H1 (cell line): Measurements from ENCODE around the gene XAF1. TPM values are rescaled to one million over a fixed set of nuclear protein-coding genes. Genes with fewer than 3 reads are reported as not detected.

Experiments
- CTCF ChIA-PET: fragments of 300-600 bp; sonication (Branson Sonifier 250); formaldehyde crosslinking; loops from one replicate; lab custom pipeline; 2021; ENCODE audit not compliant: partially characterized antibody; lab: Charles Lee
- POLR2A ChIA-PET: fragments of 300-600 bp; sonication (Branson Sonifier 250); formaldehyde crosslinking; loops from one replicate; lab custom pipeline; 2021; ENCODE audit warnings: inconsistent platforms; ENCODE audit not compliant: partially characterized antibody; lab: Charles Lee
- DNase-seq, 2 experiments: peaks; one replicate each; pipeline versions ENCODE4 v3.0.0 to v3.0.0-alpha.2; 2010 to 2022; ENCODE audit warnings: low spot score in 2 of 2, low read depth in 1 of 2, mixed read lengths in 1 of 2
- FAIRE-seq: peaks from 2 replicates; lab custom pipeline; 2011; peaks lifted over from hg19 to GRCh38; lab: Jason Lieb, UNC
- H2AFZ ChIP-seq: 2 replicates; pipeline ENCODE4 v1.8.1; 2012; ENCODE audit warnings: low read length, inconsistent platforms
- H2AK5ac ChIP-seq: 2 replicates; pipeline ENCODE4 v1.6.1; 2013; ENCODE audit warnings: low read depth, low read length
- H2BK120ac ChIP-seq: replicated peaks from 2 replicates; pipeline ENCODE3; 2013; ENCODE audit warnings: low read depth, low read length, inconsistent platforms
- H2BK12ac ChIP-seq: 2 replicates; pipeline ENCODE4 v1.6.1; 2013; ENCODE audit warnings: low read depth, low read length
- H2BK15ac ChIP-seq: 2 replicates; pipeline ENCODE4 v1.6.1; 2013; ENCODE audit warnings: low read length
- H2BK20ac ChIP-seq: 2 replicates; pipeline ENCODE4 v1.6.1; 2013; ENCODE audit warnings: low read length
- H2BK5ac ChIP-seq: 2 replicates; pipeline ENCODE4 v1.6.1; 2013; ENCODE audit warnings: low read depth, low read length
- H3K14ac ChIP-seq: 2 replicates; pipeline ENCODE4 v1.6.1; 2013; ENCODE audit warnings: inconsistent platforms; ENCODE audit not compliant: insufficient read length
- H3K18ac ChIP-seq: 2 replicates; pipeline ENCODE4 v1.6.1; 2013; ENCODE audit warnings: low read length; ENCODE audit errors: extremely low read depth
- H3K23ac ChIP-seq: 2 replicates; pipeline ENCODE4 v1.6.1; 2013; ENCODE audit warnings: inconsistent platforms; ENCODE audit not compliant: insufficient read length
- H3K23me2 ChIP-seq: 2 replicates; pipeline ENCODE4 v1.6.1; 2013; ENCODE audit warnings: low read depth, low read length
- H3K27ac ChIP-seq: 2 replicates; pipeline ENCODE4 v1.6.1; 2011; ENCODE audit warnings: low read depth, low read length, inconsistent platforms
- H3K27me3 ChIP-seq, 4 experiments: replicated peaks in 1 of 4; 1 replicate in 1 of 4; 2 replicates in 3 of 4; pipeline versions ENCODE4 v1.6.1 to v1.8.1; 2011 to 2013; ENCODE audit warnings: low read length in 3 of 4, mild to moderate bottlenecking in 3 of 4, inconsistent platforms in 2 of 4, mixed read lengths in 2 of 4, moderate library complexity in 1 of 4; ENCODE audit not compliant: control insufficient read depth in 3 of 4, insufficient read depth in 3 of 4; ENCODE audit errors: extremely low read depth in 1 of 4
- H3K36me3 ChIP-seq, 4 experiments: 2 replicates each; pipeline versions ENCODE4 v1.6.1 to v1.8.1; 2011 to 2013; ENCODE audit warnings: mild to moderate bottlenecking in 4 of 4, low read length in 3 of 4, moderate library complexity in 2 of 4, control low read depth in 1 of 4, inconsistent platforms in 1 of 4; ENCODE audit not compliant: insufficient read depth in 4 of 4, control insufficient read depth in 2 of 4
- H3K4ac ChIP-seq: replicated peaks from 2 replicates; pipeline ENCODE3; 2013; ENCODE audit warnings: low read length, low read depth, mixed read lengths, inconsistent platforms; ENCODE audit not compliant: insufficient read length
- H3K4me1 ChIP-seq, 4 experiments: replicated peaks in 1 of 4; 1 replicate in 1 of 4; 2 replicates in 3 of 4; pipeline versions ENCODE4 v1.6.1 to v1.8.1; 2011 to 2013; ENCODE audit warnings: low read length in 3 of 4, inconsistent platforms in 2 of 4, mixed read lengths in 1 of 4; ENCODE audit not compliant: insufficient read depth in 4 of 4, control insufficient read depth in 3 of 4
- H3K4me2 ChIP-seq, 2 experiments: 2 replicates each; pipeline versions ENCODE4 v1.6.1 to v1.8.1; 2011 to 2013; ENCODE audit warnings: low read depth in 2 of 2, low read length in 2 of 2, control low read depth in 1 of 2, inconsistent platforms in 1 of 2, mild to moderate bottlenecking in 1 of 2; ENCODE audit not compliant: insufficient read depth in 1 of 2
- H3K4me3 ChIP-seq, 4 experiments: fragments of 200-600, 300-600 bp in 1 of 4; sonication (generic), shearing (Covaris generic), sonication (Bioruptor Twin) in 1 of 4; 2 replicates each; pipeline versions ENCODE4 v1.5.1 to v1.8.1; 2011 to 2016; ENCODE audit warnings: low read length in 4 of 4, low read depth in 3 of 4, control low read depth in 2 of 4, inconsistent platforms in 2 of 4, mild to moderate bottlenecking in 2 of 4, mixed read lengths in 1 of 4, moderate library complexity in 1 of 4; ENCODE audit not compliant: insufficient read depth in 2 of 4; ENCODE audit errors: extremely low read depth in 1 of 4
- H3K56ac ChIP-seq: replicated peaks from 2 replicates; pipeline ENCODE3; 2013; ENCODE audit warnings: low read depth, mild to moderate bottlenecking, mixed read lengths, low read length, inconsistent platforms; ENCODE audit not compliant: insufficient read length
- H3K79me1 ChIP-seq: 2 replicates; pipeline ENCODE4 v1.6.1; 2013; ENCODE audit warnings: low read depth, low read length, control low read depth
- H3K79me2 ChIP-seq, 2 experiments: 2 replicates each; pipeline versions ENCODE4 v1.6.1 to v1.8.1; 2012 to 2013; ENCODE audit warnings: low read length in 2 of 2, mild to moderate bottlenecking in 2 of 2, inconsistent platforms in 1 of 2; ENCODE audit not compliant: insufficient read depth in 2 of 2, control insufficient read depth in 1 of 2
- H3K9ac ChIP-seq, 4 experiments: replicated peaks in 1 of 4; 1 replicate in 1 of 4; 2 replicates in 3 of 4; pipeline versions ENCODE4 v1.6.1 to v1.8.1; 2011 to 2013; ENCODE audit warnings: low read depth in 3 of 4, low read length in 3 of 4, control low read depth in 2 of 4, mild to moderate bottlenecking in 2 of 4, moderate library complexity in 2 of 4, inconsistent platforms in 1 of 4; ENCODE audit errors: extremely low read depth in 1 of 4
- H3K9me3 ChIP-seq, 2 experiments: 2 replicates each; pipeline versions ENCODE4 v1.6.1 to v1.8.1; 2012 to 2013; ENCODE audit warnings: mild to moderate bottlenecking in 2 of 2, moderate library complexity in 2 of 2, control low read depth in 1 of 2, inconsistent platforms in 1 of 2, low read depth in 1 of 2, low read length in 1 of 2, mixed read lengths in 1 of 2; ENCODE audit not compliant: insufficient read depth in 2 of 2
- H4K20me1 ChIP-seq, 2 experiments: replicated peaks in 1 of 2; 2 replicates each; pipeline versions ENCODE3 to v1.8.1; 2011 to 2013; ENCODE audit warnings: inconsistent platforms in 2 of 2, low read length in 2 of 2, mild to moderate bottlenecking in 1 of 2; ENCODE audit not compliant: insufficient read depth in 2 of 2, control insufficient read depth in 1 of 2
- H4K5ac ChIP-seq: 2 replicates; pipeline ENCODE4 v1.6.1; 2013; ENCODE audit warnings: low read length, low read depth, mixed read lengths, inconsistent platforms; ENCODE audit not compliant: insufficient read length
- H4K8ac ChIP-seq: 2 replicates; pipeline ENCODE4 v1.8.0; 2013; ENCODE audit warnings: mild to moderate bottlenecking, moderate library complexity, low read length, inconsistent platforms; ENCODE audit not compliant: insufficient read depth; ENCODE audit errors: extremely low read depth
- H4K91ac ChIP-seq: replicated peaks from 2 replicates; pipeline ENCODE3; 2013; ENCODE audit warnings: low read length, mixed read lengths, inconsistent platforms; ENCODE audit not compliant: insufficient read length
- ATF3 ChIP-seq: IDR thresholded peaks from 2 replicates; pipeline ENCODE4 v1.6.1; 2011; ENCODE audit warnings: low read depth, mild to moderate bottlenecking, low read length; ENCODE audit not compliant: insufficient read depth
- CHD1 ChIP-seq: IDR thresholded peaks from 2 replicates; pipeline ENCODE4 v1.6.1; 2012; ENCODE audit warnings: low read depth, low read length, improper control_type of control experiment
- CTBP2 ChIP-seq: IDR thresholded peaks from 2 replicates; pipeline ENCODE4 v1.7.0; 2011; ENCODE audit warnings: borderline replicate concordance, mild to moderate bottlenecking, moderate library complexity, mixed read lengths, low read length; ENCODE audit not compliant: insufficient read depth, insufficient read length
- E2F6 ChIP-seq: IDR thresholded peaks from 2 replicates; pipeline ENCODE4 v1.6.1; 2012; ENCODE audit warnings: inconsistent platforms
- FOSL1 ChIP-seq: IDR thresholded peaks from 2 replicates; pipeline ENCODE4 v1.6.1; 2011; ENCODE audit warnings: mild to moderate bottlenecking, low read depth, low read length, moderate library complexity; ENCODE audit not compliant: insufficient read depth
- KDM1A ChIP-seq: fragments of 200-600, 300-600 bp; sonication (generic); IDR thresholded peaks from 2 replicates; pipeline ENCODE4 v1.7.1; 2016; ENCODE audit warnings: mild to moderate bottlenecking, low read length, borderline replicate concordance
- PHF8 ChIP-seq: fragments of 200-600 bp; sonication (generic); conservative IDR thresholded peaks from 2 replicates; pipeline ENCODE4 v1.7.1; 2012; ENCODE audit warnings: low read depth, mild to moderate bottlenecking, inconsistent platforms, low read length, moderate library complexity
- RXRA ChIP-seq: IDR thresholded peaks from 2 replicates; pipeline ENCODE4 v1.6.1; 2011; ENCODE audit warnings: low read depth, mild to moderate bottlenecking, low read length, moderate library complexity; ENCODE audit not compliant: insufficient read depth
- SUZ12 ChIP-seq: fragments of 200-600 bp; sonication (generic); IDR thresholded peaks from 2 replicates; pipeline ENCODE4 v1.6.1; 2012; ENCODE audit warnings: mild to moderate bottlenecking, inconsistent platforms, low read length, moderate library complexity, mixed read lengths
- ZNF274 ChIP-seq: IDR thresholded peaks from 2 replicates; pipeline ENCODE4 v1.7.0; 2012; ENCODE audit warnings: low read length, borderline replicate concordance; ENCODE audit errors: extremely low read depth
- WGBS, 2 experiments: shearing (Covaris generic) in 1 of 2; methylation state at CpG; one replicate each; pipeline versions ENCODE4 v1.1.6 to v1.1.7; 2013 to 2015; ENCODE audit warnings: low lambda C conversion rate in 2 of 2, mixed read lengths in 2 of 2, inconsistent platforms in 1 of 2, low coverage in 1 of 2, missing lambda C conversion rate in 1 of 2; ENCODE audit not compliant: insufficient replicate concordance in 2 of 2, insufficient coverage in 1 of 2, insufficient read length in 1 of 2; ENCODE audit errors: extremely low coverage in 1 of 2, missing lambda C conversion rate in 1 of 2; 5-methylcytosine and 5-hydroxymethylcytosine counted together
- polyA plus RNA-seq, 7 experiments: library from polyadenylated mRNA; depleted of rRNA in 3 of 7; stranded (reverse) in 5 of 7; unstranded in 2 of 7; fragments of >200 nt in 5 of 7; fragments of 200-250 nt in 2 of 7; gene quantifications; 1 replicate in 5 of 7; 2 replicates in 1 of 7; 4 replicates in 1 of 7; pipeline versions ENCODE4 v1.2.1 to v1.2.3, GENCODE V29; 2011 to 2013; ENCODE audit warnings: missing spikeins in 2 of 7, mixed read lengths in 2 of 7
- total RNA-seq: library from RNA; stranded (reverse); fragmentation: NEBNext Ultra II Directional; extraction: Animal tissue kit (Norgen Biotek cat#: 25700); gene quantifications from 2 replicates; pipeline ENCODE4 v1.2.1, GENCODE V29; 2021
- TF ChIP-seq, protein P1 (sequence below): IDR thresholded peaks from 2 replicates; pipeline ENCODE4 v1.6.1; 2011; ENCODE audit warnings: low read length, improper control_type of control experiment

Gene XAF1
- total and polyA plus RNA-seq, 2 of the 8 experiments (the other 6 are each of a cell fraction or from before 2014, with no cell fraction given): not detected

GRCh38 chr17:6782244-6782643 is 26.4 kb downstream of the XAF1 start:
- 91% methylated on average over 4 of the region's 4 CpGs; no CpG with 5 or more reads in 1 of the 2 experiments for WGBS, 2 experiments
- Histone ChIP-seq H4K8ac (no peak overlapping the region), H2BK120ac (no peak overlapping the region), H2BK5ac (no peak overlapping the region), H3K4me1 (no peaks in the 10 kb centered on the region), H3K14ac (no peak overlapping the region), H3K79me1 (no peaks in the 10 kb centered on the region; the same call in 1 of the 2 replicates), H2BK15ac (no peak overlapping the region), H3K36me3 (no peaks in the 10 kb centered on the region), H2BK20ac (no peak overlapping the region), H4K91ac (no peak overlapping the region), H3K9me3 (no peaks in the 10 kb centered on the region), H3K56ac (no peak overlapping the region), H3K79me2 (no peaks in the 10 kb centered on the region), H4K20me1 (no peaks in the 10 kb centered on the region), H3K23me2 (no peaks in the 10 kb centered on the region), H4K5ac (no peak overlapping the region), H2AK5ac (no peak overlapping the region), H2BK12ac (no peak overlapping the region), H3K27me3 (peaks cover 0 to 3% (median 1%) of the 10 kb centered on the region in 4 experiments; a peak in 3 of 7 replicates), H3K23ac (no peak overlapping the region), H3K27ac (no peak overlapping the region), H3K4me2 (no peak overlapping the region), H3K9ac (no peak overlapping the region), H3K4ac (no peak overlapping the region), H3K4me3 (no peak overlapping the region), H2AFZ (no peak overlapping the region), H3K18ac (no peak overlapping the region)
- DNase-seq (no peak), FAIRE-seq (no peak)
- CTCF ChIA-PET: interaction anchor here (1.7 kb wide), 1 partner anchor 13 kb away, joined by 3 read pairs; no protein-coding TSS in a partner anchor
- POLR2A ChIA-PET: no interaction called here
- TF ChIP-seq CHD1: no peak
- TF ChIP-seq, protein P1, sequence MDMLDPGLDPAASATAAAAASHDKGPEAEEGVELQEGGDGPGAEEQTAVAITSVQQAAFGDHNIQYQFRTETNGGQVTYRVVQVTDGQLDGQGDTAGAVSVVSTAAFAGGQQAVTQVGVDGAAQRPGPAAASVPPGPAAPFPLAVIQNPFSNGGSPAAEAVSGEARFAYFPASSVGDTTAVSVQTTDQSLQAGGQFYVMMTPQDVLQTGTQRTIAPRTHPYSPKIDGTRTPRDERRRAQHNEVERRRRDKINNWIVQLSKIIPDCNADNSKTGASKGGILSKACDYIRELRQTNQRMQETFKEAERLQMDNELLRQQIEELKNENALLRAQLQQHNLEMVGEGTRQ: no peak
- TF ChIP-seq CTBP2: no peak
- TF ChIP-seq SUZ12: no peak
- TF ChIP-seq E2F6: no peak
- no peak for TF ChIP-seq RXRA
- no peak for TF ChIP-seq KDM1A
- TF ChIP-seq ZNF274: no peak
- no peak for TF ChIP-seq ATF3
- TF ChIP-seq FOSL1: no peak
- no peak for TF ChIP-seq PHF8
